Measurements from ENCODE around the gene VDAC1.

DNA sequence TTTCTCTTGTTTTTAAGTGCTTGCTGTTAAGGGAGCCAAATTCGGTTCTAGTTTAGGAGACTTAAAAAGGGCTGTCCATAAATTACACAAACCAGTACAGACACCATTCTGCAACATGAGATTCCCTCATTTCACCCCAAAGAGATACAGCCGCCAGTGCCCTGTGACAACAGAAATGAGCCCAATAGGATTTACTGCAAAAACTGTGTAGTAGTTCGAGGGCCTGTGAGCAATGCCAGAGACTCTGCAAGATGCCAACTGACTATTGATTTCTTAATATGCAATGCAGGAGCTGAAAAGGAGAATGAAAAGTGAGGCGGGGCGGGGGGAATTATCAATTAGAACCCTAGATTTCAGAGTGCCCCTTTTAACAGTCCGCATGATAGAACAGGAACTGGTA, 30.6 kb downstream of the VDAC1 start:
- TF ChIP-seq CTCF (optimal IDR thresholded peaks at IDR 0.05 in 1 of 3, IDR thresholded peaks at IDR 0.05 in 1 of 3, conservative IDR thresholded peaks at IDR 0.05 in 1 of 3; ENCODE audit: extremely low read depth in 1 of 3, insufficient read depth in 2 of 3, low read length in 3 of 3) (no peak), EZH2 (IDR thresholded peaks at IDR 0.05; ENCODE audit: low read length) (no peak)
